GM18498 (cell line): ENCODE data around the gene FBXL4.

Experiments
- ATAC-seq: cut with Tn5 transposase; IDR thresholded peaks from one replicate; pipeline ENCODE4 v1.9.1; 2021; ENCODE audit warnings: mild to moderate bottlenecking, moderate library complexity; ENCODE audit not compliant: unreplicated experiment

Gene FBXL4

DNA sequence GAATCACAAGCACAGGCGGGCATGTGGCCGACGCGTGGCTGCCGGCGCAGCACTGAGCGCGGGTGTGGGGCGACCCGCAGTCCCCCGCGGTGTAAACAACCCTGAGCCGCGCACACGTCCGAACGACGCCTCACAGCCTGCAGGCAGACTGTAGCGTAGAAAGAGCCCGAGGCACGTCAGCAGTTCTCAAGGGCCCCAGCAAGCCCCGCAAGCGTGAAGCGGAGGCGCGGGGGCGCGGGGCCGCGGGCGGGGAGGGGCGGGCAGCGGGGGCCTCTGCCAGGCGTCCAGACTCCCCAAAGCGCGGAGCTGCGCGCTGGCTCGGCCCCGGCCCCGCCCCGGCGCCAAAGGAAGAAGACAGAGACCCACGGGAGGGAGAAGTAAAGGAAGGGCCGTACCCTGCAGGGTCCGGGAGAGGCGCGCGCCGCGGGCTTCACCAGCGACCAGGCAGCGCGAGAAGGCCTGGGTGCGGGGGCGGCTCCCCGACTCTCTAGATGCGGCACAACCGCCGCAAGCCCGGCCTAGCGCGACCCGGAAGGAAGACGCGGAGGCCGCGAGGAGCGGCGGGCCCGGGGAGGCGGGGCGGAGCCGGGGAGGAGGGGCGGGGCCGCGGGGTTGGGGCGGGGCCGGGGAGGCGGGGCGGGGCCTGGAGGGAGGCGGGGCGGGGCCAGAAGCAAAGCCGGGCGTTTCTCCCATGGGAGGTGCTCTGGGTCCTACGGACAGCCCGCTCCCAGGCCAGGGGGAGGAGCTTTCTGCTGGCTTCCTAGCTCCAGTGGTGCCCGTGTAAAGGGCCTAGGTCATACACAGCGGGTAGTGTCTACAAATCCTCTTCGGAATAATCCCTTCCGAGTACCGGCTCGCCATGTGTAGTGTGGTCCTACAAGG, at the start of gene FBXL4:
Gene FBXL4, minus strand, starts transcription at position 536 of the 882 bp plus-strand sequence. CDS start 20,958 bp downstream, outside the sequence.
- ATAC-seq: peak; percentile 86

DNA sequence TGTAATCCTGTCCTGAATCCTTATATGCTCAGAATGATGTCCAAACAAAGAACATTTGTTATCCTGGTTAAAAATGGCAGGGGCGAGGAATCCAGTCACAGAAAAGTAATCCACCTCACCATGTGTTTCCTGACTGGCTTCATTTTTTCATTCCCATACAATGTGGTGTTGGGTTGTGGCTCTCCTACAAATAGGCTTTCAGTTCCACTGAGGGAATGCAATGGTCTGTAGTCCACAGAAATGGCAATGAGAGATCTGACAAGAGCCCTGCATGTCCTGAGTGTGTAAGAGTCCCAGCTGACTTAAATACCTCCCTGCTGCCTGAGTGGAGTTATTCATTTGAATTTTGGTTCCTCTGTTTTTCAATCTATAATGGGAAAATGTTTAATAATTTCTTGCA, 47.4 kb upstream of the FBXL4 start:
- ATAC-seq: no peak

DNA sequence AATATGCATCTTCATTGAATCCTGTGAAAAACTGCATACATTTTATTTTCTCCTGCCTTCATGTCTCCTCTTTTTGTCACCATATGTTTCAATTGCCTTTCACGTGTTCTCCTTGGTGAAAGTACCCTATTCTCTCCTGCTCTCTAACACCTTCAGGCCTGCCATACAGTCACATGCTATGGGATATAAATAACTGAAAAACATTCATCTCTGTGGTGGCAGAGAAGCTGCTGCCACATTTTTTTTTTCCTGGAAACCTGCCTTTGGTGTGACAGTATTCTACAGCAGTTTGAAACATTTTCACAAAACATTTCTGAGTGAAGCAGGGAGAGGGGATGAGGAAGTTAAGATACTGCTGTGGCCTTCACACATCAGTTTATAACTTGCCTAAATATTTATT, 44.8 kb upstream of the FBXL4 start:
- ATAC-seq: no peak

DNA sequence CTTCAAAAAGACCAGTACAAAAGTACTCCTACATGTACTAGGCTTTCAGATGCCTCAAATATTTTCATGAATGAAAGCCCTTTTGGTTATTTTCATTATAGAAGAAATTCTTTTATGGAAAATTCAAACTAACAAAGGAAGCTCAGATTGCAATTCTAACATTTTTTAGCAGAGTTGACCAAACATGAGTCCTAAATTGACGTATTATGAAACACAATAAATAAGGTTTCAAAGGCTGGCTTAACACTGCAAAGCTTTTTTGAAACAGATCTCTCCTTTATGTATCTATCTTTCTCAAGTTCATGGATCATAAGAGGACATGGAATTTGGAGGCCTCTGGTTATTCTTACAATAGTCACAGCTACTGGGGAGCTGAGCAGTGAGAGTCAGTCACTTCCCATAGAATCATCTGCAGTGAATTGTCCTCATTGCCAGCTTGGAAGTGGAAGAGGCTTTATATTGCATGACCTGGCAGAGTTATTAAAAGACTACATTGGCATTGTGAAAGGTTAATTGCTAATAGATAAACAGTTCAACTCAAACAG, 38.4 kb upstream of the FBXL4 start:
- ATAC-seq: no peak

DNA sequence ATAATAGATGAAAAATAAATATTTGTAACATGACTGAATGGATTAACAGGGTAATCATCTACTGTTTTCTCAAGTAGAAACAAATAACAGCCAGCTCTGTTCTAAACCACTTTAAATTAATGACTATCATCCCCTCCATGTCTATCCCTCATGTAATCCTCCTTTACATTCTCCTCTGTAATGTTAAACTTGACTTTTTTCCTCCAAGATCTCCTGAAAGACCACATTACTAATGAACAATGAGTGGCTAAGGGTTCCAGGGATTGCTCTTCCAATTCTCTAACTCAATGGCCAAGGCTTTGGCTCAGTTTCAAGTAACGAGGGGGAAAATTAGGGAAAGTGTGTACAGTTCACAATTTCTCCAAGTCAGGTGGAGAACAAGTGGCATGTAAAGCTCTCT, 37.6 kb upstream of the FBXL4 start:
- no peak for ATAC-seq

DNA sequence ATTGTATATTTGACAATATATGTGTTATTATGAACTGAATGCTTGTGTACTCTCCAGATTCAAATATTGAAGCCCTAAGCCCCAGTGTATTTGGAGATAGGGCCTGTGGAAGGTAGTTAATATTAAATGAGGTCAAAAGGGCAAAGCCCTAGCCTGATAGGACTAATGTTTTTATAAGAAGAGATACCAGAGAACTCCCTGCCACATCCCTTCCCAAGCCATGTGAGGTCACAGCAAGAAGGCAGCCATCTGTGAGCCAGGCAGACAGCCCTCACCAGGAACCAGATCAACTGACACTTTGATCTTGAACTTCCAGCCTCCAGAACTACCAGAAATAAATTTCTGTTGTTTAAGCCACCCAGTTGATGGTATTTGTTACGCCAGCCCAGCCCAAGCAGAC, 36.4 kb upstream of the FBXL4 start:
- no peak for ATAC-seq

DNA sequence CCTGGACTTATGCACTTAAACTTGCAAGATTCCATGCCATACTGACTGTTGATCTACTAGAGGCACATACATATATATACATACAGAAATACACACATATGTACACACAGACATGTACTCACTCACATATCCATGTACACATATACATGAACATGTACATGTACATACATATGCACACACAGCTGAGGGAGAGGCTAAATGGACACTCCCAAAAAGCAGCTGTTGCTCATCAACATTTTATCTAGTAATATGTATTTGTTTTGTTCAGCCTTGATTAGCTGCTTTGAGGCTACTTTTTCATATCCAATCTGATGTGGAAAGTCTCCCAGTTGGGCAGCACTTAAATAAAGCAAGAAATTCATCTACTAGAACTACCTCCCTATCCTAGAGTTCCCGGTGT, 33.7 kb upstream of the FBXL4 start:
- no peak for ATAC-seq

DNA sequence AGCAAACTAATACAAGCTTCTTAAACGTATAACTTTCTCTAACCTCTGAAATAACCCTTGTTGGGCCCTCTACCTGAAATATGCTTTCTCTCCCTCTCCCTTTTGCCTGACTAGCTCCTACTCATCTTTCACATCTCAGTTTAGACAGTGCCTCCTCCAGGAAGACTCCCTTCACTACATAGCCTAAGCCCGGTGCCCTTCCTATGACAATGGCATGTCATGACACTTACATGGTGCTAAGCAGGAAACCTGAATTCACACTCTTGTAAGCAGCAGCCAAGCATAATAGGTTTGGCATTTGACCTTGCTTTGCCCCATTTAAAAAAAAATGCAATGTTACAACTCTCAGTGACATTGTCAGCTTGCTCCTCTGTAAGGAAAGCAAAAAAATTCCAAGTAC, 33.1 kb upstream of the FBXL4 start:
- ATAC-seq: no peak

DNA sequence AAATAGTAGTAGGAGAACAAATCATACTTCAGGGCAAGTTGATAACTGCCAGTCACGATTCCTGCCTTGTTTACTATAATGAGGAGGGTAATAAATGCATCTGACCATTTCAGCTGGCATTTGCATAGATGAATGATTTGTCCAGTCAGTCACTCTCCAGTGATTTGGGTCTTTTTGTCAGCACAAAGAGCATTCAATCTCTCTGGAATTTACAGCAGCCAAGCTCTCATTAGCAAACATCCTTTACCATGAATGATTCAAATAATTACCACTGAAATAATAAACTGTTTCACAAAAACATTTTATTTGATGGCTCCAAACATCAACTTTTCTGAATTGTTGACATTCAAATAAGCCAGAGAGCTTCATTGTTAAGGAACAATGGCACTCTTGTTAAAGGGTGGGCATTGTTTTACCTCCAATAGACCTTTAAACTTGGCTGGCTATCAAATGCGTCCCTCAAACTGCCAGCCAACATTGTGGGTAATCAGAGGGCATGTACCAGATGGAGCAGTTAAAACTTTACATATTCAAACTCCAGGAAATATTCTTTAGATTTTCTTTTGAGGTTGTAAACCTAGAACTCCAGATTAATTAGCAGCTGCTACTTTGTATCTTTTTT, 30.0 kb upstream of the FBXL4 start:
- no peak for ATAC-seq

DNA sequence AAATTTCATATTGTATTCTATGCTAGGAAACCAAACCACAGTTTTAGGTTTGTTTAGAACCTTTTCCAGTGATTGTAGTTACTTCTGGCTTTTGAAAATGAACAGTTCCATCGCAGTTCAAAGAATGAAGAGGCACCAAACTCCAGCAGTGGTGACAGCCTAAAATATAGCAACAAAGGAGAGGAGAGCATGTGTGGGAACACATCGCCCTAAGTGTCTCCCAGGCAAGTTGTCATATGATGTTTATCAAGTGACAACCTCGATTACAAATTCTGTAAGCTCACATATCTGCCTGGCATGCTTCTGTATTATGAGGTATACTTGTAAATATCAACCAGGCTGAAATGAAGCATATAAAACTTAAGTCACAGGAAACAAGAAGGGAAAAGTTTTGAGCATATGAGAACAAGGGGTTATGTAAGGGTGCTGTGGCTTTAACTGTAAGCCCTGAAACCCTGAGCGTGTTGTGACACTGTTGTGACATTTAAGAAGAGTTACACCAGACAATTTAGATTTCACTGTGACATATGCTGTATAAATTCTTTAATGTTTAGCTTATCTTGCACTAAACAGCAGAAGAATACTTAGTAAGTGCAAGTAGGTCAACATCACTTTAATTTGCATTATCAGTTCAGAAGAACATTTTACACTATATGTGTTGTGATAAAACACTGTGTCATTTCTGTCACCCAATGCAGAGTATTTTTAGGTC, 29.1 kb upstream of the FBXL4 start:
- no peak for ATAC-seq

DNA sequence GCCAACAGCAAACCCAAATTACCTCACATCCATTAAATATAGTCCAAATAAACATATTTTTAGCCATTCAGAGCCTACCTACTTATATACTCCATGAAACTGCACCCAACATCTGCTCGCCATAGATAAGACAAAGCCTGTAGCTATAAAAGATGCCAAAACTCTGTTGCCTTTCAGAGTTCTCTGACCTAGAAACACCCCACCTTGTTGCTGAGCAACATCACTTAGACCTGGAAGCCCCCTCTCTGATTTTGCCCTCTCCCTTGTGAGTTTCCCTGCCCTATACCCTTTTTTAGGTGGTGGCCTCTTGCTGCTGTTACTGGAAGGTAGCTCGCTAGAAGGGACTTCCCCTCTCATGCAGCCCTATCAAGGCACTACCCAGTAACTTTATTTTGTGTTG, 27.7 kb upstream of the FBXL4 start:
- ATAC-seq: no peak

DNA sequence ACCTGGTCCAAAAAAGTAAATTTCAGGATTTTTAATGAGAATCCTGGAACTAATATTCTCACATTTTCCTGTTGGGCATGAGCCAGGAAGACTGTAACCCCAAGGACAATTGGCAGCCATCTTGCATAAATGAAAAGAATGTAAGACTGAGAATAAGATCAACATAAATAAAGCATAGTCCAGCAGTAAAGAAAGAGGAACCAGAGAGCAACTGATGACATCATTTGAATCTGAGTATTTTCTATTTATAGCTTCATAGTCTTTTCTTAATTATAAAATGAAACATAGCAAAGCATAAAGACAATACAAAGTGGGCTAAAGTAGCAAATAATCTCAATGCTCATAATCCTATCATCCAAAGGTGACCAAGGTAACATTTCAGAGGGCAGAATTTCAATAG, 26.6 kb upstream of the FBXL4 start:
- ATAC-seq: no peak

DNA sequence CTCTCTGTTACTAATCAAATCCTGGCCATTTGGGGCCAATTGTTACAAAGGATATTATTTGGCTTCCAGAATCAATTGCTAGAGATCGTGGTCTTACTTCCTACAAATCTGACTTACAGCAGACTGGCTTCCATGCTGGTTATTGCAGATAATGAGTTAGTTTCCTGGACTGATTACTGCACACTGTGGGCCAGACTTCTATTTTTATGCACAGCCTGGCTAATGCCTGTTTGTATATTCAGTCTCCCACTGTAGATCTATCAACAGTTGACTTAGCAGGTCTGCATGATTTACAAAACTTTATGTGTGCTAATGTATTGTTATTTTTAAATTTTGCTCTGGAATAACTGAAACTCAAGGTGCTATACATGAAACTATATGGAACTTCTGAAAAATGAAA, 25.8 kb upstream of the FBXL4 start:
- ATAC-seq: no peak

DNA sequence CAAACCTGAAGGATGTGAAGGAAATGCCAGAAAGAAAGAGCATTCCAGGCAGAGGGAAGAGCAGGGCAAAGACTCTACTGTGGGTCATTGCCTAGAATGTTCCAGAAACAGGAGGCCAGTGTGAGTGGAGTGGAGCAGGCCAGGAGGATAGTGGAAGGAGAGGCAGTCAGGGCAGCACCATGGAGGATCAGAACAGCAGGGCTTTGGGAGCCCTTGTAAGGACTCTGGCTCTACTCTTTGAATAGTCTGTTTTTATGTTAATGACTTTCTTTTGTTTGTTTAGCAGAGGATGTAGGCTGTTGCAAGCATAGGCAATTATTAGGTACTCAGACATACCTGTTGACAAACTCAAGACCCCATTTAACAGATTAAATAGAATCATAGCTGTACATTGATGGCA, 23.6 kb upstream of the FBXL4 start:
- no peak for ATAC-seq

DNA sequence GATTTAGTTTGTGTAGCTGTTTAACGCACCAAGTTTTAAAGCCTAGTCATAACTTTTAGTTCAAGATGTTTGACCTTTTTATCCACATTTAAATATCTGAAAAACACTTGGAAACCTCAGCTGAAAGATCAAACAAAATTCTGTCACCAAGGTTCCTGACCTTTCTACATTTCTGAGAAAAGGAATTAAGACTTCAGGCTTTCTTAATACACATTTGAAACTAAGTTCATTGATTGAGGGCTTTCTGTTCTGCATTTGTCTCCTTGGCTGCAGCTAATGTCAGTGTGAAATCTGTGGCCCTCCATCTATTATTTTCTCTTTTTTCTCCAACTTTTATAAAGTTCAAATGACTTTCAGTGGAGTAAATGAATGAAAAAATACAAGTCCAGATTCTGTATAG, 22.7 kb upstream of the FBXL4 start:
- ATAC-seq: no peak

DNA sequence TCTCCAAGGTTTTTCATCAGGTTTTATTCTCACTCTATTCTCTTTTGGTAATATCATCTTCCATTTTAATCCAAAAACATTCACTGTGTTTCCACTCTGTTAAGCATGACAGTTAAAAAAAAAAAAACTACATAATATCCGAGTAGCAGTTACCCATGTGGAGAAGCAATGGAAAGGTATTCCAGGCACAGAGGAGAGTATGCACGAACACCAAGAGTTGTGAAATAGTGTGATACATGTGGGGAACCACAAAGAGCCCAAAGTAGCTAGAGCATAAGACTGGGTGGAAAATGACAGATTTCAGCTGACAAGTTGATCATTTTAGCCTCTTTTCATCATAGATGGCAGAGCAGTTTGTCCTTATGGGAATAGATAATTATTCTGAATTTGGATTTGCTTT, 19.9 kb upstream of the FBXL4 start:
- no peak for ATAC-seq

DNA sequence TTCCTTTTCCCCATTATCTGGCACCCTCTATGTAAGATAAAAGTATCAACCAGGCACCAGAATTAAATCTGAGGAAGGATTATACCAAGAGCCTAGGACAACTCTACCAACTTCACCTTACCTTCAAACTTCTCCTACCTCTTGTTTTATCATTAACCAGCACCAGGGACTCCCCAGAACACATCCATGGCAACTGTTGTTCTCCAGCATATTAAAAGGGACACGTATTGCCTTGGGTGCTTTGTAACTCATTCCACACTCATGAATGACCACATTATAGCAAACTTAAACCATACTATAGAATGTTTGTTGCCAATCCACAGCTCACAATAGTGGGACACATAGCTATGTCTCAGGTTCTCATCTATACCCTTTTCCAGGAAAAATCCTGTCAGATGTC, 11.9 kb upstream of the FBXL4 start:
- no peak for ATAC-seq

DNA sequence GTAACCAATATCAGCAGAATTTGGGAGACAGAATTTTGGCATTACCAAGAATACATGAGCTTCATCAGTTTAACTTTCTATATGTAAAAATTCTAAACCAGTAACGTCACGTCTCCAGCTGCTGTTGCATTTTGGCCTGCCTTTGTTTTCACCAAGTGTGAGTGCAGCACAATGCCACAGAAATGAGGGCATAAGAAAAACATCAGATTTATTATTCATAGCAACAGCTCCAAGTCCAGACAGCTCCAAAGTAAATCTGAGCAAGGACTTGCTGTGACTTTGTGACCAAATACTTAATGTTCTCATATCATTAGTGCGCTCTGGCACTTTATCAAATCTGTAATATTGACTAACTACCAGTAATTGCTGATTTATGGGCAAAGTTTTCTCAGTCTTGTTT, 11.0 kb upstream of the FBXL4 start:
- no peak for ATAC-seq

DNA sequence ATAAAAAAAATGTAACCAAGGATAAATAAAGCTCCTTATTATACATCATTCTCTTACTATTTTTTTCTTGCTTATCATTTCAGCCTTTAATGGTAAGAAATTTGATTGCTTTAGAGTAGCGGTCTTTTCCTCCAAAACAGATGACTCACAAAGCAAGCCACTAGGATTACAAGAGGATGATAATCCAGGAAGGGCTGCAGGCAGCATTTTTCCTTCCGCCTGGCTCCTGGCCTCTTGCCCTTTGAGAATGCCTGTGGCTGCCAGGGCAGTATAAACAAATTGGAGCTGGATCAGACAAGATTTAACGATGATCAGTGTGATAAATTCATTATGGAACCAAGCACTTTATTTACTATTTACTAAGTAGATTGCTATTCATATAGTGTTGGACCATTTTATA, 9.7 kb upstream of the FBXL4 start:
- no peak for ATAC-seq

DNA sequence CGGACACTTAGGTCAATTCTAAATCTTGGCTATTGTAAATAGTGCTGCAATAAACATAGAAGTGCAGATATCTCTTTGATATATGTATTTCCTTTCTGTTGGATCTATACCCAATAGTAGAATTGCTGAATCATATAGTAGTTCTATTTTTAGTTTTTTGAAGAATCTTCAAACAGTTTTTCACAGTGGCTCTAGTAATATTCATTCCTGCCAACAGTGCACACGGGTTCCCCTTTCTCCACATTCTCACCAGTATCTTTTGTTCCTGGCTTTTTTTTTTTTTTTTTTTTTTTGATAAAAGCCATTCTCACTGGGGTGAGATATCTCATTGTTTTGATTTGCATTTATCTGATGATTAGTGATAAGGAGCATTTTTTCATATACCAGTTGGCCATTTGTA, 1.8 kb upstream of the FBXL4 start:
- no peak for ATAC-seq

DNA sequence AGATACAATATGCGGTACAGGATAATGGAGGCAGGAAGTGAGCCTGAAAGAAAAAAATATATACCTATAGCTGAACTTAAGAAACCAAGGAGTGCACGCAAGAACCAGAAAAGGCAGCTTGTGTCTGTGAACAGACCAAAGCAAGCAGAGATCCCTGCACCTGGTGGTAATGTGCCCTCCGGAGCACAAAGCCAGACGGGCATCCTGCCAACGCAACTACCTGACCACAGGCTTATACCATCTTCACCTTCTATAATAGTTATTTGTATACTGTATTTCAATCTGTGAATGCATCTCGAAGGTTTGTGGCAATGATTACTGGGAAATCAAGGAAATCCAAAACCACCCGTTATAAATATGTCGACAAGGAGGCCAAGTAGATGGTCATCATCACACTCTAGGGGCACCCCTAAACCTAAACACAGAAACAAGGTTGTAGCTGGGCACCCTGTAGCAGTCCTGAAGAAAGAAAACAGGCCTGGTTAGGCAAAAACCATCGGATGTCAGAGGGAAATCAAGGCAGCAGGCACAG, 801 bp downstream of the FBXL4 start:
- ATAC-seq: peak; percentile 32
